ENCODE results near the gene SMAP1.

SMAP1 gene

GRCh38 chr6:70894001-70894400, 226.3 kb downstream of the SMAP1 start:
- Mint-ChIP-seq H3K4me1 (ENCODE audit: low read depth) (no peaks in the 10 kb centered on the region), H3K9me3 (no peaks in the 10 kb centered on the region), H3K27ac (no peak overlapping the region), H3K27me3 (ENCODE audit: low read depth) (peaks cover 7% of the 10 kb centered on the region), H3K4me3 (no peak overlapping the region), H3K36me3 (ENCODE audit: low read depth) (no peaks in the 10 kb centered on the region)

- no peaks in the 10 kb centered on the region for H3K36me3 Mint-ChIP-seq (ENCODE audit: low read depth)
- H3K27me3 Mint-ChIP-seq (ENCODE audit: low read depth) = peaks cover 3% of the 10 kb centered on the region
- H3K27ac Mint-ChIP-seq = no peak overlapping the region
- H3K4me3 Mint-ChIP-seq = no peak overlapping the region
- H3K4me1 Mint-ChIP-seq (ENCODE audit: low read depth) = no peaks in the 10 kb centered on the region
- no peaks in the 10 kb centered on the region for H3K9me3 Mint-ChIP-seq
These were observed 232.4 kb downstream of the SMAP1 start for GRCh38 chr6:70900047-70900446.

DNA sequence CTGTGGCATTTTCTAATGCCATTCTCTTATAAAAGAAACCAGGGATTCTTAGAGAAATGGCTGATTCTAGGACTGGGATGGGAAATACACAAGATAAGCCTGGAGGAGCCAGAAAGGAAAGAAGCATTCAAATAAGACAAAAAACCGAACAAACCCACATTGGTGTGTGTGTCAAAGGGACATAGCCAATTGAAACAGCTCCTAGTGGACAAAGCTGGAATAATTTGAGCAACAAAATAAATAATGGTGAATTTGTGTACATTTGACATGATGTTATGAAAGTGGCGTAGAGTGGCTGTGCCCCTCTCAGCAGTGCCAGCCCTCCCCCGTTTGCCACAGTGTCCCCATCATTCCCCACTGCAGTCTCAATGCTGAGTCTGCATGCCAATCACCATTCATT, 233.6 kb downstream of the SMAP1 start:
- H3K9me3 Mint-ChIP-seq = no peaks in the 10 kb centered on the region
- no peak overlapping the region for H3K4me3 Mint-ChIP-seq
- H3K4me1 Mint-ChIP-seq (ENCODE audit: low read depth) = no peaks in the 10 kb centered on the region
- H3K36me3 Mint-ChIP-seq (ENCODE audit: low read depth) = no peaks in the 10 kb centered on the region
- no peak overlapping the region for H3K27ac Mint-ChIP-seq
- peaks cover 3% of the 10 kb centered on the region for H3K27me3 Mint-ChIP-seq (ENCODE audit: low read depth)

- Mint-ChIP-seq H3K9me3 (no peaks in the 10 kb centered on the region), H3K4me1 (ENCODE audit: low read depth) (no peaks in the 10 kb centered on the region), H3K36me3 (ENCODE audit: low read depth) (no peaks in the 10 kb centered on the region), H3K27ac (no peak overlapping the region), H3K4me3 (no peak overlapping the region), H3K27me3 (ENCODE audit: low read depth) (no peaks in the 10 kb centered on the region)
These were observed 236.2 kb downstream of the SMAP1 start for GRCh38 chr6:70903665-70904452.

DNA sequence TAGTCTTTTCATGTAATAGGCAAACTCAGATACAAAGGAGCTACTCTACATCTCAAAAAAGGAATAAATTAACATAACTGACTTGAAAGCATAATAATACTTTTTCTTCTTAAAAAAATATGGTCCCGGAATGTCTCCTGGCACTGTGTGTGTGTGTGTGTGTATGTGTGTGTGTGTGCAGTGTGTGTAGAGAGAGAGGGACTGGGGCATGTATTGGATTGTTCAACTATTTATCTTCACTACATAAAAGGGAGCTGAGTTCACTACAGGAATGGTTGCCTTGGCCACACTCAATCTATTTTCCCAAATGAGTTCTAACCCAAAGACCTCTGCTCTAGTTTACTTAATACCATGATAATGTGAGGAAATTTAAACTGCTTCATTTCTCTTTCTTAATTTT, 238.1 kb downstream of the SMAP1 start:
- H3K4me3 Mint-ChIP-seq = no peak overlapping the region
- no peak overlapping the region for H3K27ac Mint-ChIP-seq
- H3K9me3 Mint-ChIP-seq = no peaks in the 10 kb centered on the region

More for the DNA sequence above, 238.1 kb downstream of the SMAP1 start:
- Mint-ChIP-seq H3K36me3 (ENCODE audit: low read depth) (no peaks in the 10 kb centered on the region), H3K27me3 (ENCODE audit: low read depth) (peaks cover 3% of the 10 kb centered on the region), H3K4me1 (ENCODE audit: low read depth) (no peaks in the 10 kb centered on the region)
